Cerebellar cortex (tissue), 1 donor: ENCODE data around the gene FCGBP.
"Not testable (repeated sequence)": the region's sequence is repeated elsewhere in the genome, so short reads cannot be mapped to it uniquely, and the experiment has no call there.

Experiments used
- DNase-seq: peaks from one replicate; pipeline ENCODE4 v3.0.0-alpha.2; 2015; ENCODE audit warnings: low spot score

FCGBP gene

GRCh38 chr19:39934584-39935363 is at the start of gene FCGBP:
TSS of gene FCGBP (minus strand) at chr19:39934634.
- no peak for DNase-seq

- no peak for DNase-seq
These were observed 49.4 kb upstream of the FCGBP start for GRCh38 chr19:39983695-39984300.

GRCh38 chr19:39982883-39983282 is 48.4 kb upstream of the FCGBP start:
- no peak for DNase-seq

GRCh38 chr19:39974377-39975155 is 40.1 kb upstream of the FCGBP start:
- no peak for DNase-seq

- DNase-seq = no peak
These were observed 37.1 kb upstream of the FCGBP start for GRCh38 chr19:39971380-39972035.

- peak; percentile 100 for DNase-seq
These were observed 36.4 kb upstream of the FCGBP start, which contains the start of gene PSMC4 for GRCh38 chr19:39970675-39971379. TSS of gene PSMC4 (plus strand) at chr19:39971165. CDS start at chr19:39971203, 38 bp downstream.

GRCh38 chr19:39970425-39970674 is 35.9 kb upstream of the FCGBP start:
- no peak for DNase-seq

- no peak for DNase-seq
These were observed 35.4 kb upstream of the FCGBP start for GRCh38 chr19:39969681-39970424.

- no peak for DNase-seq
These were observed 34.8 kb upstream of the FCGBP start for GRCh38 chr19:39969266-39969665.

- DNase-seq = no peak
These were observed 34.4 kb upstream of the FCGBP start for GRCh38 chr19:39968789-39969188.

GRCh38 chr19:39967561-39967960 is 33.1 kb upstream of the FCGBP start:
- no peak for DNase-seq

- DNase-seq = no peak
These were observed 32.2 kb upstream of the FCGBP start for GRCh38 chr19:39966617-39967016.

GRCh38 chr19:39963898-39964297 is 29.5 kb upstream of the FCGBP start:
- DNase-seq = no peak

- DNase-seq = not testable (repeated sequence)
These were observed 25.0 kb upstream of the FCGBP start for GRCh38 chr19:39959407-39959806.

- not testable (repeated sequence) for DNase-seq
These were observed 24.5 kb upstream of the FCGBP start for GRCh38 chr19:39958942-39959341.

GRCh38 chr19:39957886-39958285 is 23.5 kb upstream of the FCGBP start:
- not testable (repeated sequence) for DNase-seq

GRCh38 chr19:39953915-39954314 is 19.5 kb upstream of the FCGBP start:
- DNase-seq = no peak

- no peak for DNase-seq
These were observed 17.3 kb upstream of the FCGBP start for GRCh38 chr19:39951686-39952085.

- no peak for DNase-seq
These were observed 16.7 kb upstream of the FCGBP start for GRCh38 chr19:39951065-39951650.

- DNase-seq = no peak
These were observed 14.8 kb upstream of the FCGBP start for GRCh38 chr19:39949026-39949747.
